GM18508 (cell line): ENCODE measurements around the gene SEPSECS.

ENCODE experiments used
- ATAC-seq: cut with Tn5 transposase; IDR thresholded peaks from one replicate; pipeline ENCODE4 v1.9.1; 2021; ENCODE audit warnings: moderate number of reproducible peaks; ENCODE audit not compliant: insufficient read depth, unreplicated experiment

Gene SEPSECS

DNA sequence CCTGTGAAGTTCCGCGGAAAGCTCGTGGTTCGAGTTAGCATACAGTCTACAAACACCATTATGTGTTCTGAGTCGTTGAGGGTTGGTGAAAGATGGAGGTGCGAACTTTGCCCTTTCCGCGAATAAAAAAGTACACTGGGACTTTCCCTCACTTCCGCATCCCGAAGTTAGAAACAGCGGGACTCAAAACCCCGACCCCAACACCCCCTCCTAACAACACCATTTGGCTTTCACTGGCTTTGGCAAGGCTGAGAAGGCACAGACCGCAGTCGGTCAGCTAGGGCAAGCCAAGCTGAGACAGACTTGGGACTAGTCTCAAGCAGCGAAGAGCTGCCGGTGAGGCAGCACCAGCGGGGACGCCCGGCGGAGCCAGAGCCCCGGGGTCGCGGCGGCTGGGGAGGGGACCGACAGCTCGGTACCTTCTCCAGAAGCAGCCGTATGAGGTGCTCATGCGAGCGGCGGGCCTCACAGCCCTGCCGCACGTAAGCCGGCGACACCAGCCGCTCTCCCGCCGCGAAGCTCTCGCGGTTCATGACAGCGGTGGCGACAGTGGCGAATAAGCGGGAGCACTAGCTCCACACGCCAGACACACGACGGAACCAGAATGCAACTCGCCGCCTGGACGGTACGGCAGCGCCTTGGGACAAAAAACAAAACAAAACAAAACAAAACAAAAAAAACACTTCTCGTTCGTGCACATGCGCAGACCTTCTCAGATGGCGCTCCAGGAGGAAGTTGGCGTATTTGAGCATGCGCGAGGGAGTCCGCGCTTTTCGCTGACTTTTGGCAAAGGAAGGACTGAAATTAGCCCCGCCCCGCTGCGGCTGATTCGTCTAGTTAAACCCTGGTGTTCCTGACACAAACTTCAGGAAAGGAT, at the start of gene SEPSECS:
Gene SEPSECS, minus strand, starts transcription at position 613 of the 877 bp plus-strand sequence. Its CDS starts 80 bp downstream, at position 533.
- ATAC-seq = peak; percentile 58

DNA sequence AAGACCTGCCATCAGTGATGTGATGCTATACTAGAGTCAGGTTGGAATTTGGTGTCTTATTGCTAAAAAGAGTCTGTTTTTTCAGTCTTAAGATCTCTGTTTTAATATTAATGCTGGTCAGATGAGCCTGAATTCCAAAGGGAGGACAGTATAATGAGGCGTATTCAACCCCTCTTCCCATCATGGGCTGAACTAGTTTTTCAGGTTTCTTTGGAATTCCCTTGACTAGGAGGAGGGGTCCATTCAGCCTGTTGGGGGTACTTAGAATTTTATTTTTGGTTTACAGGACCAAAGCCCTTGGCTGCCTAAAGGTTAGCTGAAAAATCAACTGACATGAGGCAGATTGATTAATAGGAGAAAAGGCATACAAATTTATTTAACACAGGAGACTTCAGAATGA, 49.5 kb upstream of the SEPSECS start:
- no peak for ATAC-seq

- ATAC-seq = no peak
Measured at GRCh38 chr4:25207997-25208396, 47.7 kb upstream of the SEPSECS start.

DNA sequence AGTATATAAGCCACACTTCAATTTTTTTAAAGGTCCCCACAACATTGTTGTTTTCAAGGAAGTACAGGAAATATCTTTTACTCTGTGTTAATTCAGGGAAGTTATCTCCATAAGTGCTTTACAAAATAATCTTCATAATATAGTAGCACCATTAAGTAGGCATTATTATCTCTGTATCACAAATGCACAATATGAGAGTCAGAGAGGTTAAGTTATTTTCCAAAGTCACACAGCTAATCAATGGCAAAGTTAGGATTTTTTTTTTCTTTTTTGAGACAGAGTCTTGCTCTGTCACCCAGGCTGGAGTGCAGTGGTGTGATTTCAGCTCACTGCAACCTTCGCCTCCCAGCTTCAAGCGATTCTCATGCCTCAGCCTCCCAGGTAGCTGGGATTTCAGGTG, 38.5 kb upstream of the SEPSECS start:
- no peak for ATAC-seq

- ATAC-seq = no peak
Measured at GRCh38 chr4:25190407-25190806, 30.2 kb upstream of the SEPSECS start.

DNA sequence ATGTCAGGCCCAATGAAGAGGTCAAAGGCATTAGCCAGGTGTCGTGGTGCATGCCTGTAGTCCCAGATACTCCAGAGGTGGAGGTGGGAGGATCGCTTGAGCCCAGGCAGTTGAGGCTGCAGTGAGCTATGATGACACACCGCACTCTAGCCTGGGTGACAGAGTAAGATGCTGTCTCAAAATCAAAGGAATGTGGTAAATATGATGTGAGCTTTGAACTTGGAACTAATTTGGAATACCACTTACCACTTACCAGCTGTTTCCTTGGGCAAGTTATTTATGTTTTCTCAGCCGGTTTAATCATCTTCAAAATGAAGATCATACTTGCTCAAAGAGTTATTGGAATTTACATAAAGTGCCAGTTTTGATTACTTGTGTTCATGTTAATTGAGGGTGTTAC, 23.8 kb upstream of the SEPSECS start:
- ATAC-seq = no peak

DNA sequence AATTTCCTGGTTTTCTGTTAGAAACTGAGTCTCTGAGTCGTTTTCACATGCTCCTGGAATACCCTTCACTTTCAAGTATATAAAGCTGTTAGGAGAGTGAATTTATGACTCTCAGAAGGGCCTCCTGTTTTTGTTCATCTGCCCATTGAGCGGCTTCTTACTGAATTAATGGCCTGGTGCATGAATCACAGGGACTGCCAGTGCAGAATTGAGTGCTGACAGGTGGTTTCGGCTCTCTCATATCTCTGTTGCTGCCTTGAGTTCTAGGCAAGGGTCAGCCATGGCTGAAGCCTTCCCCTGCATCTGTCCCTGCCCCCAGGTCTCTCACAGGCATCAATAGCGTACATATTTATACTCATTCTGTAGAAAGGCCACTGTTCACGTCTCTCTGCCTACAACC, 22.7 kb upstream of the SEPSECS start:
- no peak for ATAC-seq

DNA sequence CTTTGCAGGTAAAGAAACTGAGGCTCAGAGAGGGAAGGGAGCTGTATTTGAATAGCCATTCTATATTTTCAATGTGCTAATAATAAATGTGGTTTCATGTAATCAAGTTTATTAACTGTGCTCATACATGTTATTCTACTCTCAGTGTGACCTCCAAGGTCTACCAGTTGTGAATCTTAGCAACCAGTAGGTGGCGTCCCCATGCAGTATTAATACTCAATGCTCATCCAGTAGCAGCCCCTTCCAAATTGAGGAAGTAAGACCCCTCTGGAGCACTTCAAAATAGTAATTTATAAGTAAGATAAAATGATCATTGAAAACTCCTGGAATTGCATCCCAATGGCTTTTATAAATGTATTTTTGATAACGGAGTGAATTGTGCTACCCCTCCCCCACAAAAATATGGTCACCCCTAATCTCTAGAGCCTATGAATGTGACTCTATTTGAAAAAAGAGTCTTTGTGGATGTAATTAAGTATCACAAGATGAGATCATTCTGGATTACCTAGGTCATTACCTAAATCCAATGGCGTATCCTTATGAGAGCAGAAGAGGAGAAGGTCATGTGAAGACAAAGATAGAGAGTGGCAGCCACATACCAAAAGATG, 20.4 kb upstream of the SEPSECS start:
- no peak for ATAC-seq

DNA sequence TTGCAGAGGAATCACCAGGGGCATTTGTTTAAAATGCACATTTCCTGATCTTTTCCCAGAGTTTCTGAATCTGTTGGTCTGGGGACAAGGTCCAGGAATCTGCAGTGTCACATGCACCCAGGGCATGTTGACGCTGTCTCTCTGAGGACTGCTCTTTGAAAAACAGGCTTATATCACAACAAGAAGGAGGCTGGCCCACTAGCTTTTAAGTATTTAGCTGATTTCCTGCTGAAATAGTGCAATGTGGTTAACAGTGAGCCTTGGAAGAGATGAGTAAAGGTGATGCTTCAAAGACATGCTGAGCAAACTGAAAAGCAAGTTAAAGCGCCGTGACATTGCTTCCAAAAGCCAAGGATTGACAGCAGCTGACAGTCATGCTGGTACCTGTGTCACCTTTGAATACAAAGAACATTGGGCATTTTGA, 18.6 kb upstream of the SEPSECS start:
- ATAC-seq = no peak

DNA sequence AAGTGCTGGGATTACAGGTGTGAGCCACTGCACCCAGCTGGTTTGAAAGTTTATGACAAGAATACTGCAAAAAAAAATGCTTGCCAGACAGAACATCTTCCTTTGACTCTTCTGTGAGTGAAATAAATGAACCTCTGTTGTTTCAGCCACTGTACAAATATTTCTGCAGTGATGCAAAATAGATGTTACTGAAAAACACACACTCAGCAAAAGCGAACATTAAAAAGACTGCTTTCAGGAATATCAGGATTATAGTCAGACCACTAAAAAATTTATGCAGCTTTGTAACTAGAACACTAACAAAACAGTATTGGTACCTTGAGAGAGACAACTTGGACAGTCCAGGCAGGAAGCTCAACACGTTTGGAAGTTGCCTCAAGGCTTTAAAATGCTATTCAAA, 16.9 kb upstream of the SEPSECS start:
- no peak for ATAC-seq

- ATAC-seq = no peak
Measured at GRCh38 chr4:25174674-25175073, 14.4 kb upstream of the SEPSECS start.

DNA sequence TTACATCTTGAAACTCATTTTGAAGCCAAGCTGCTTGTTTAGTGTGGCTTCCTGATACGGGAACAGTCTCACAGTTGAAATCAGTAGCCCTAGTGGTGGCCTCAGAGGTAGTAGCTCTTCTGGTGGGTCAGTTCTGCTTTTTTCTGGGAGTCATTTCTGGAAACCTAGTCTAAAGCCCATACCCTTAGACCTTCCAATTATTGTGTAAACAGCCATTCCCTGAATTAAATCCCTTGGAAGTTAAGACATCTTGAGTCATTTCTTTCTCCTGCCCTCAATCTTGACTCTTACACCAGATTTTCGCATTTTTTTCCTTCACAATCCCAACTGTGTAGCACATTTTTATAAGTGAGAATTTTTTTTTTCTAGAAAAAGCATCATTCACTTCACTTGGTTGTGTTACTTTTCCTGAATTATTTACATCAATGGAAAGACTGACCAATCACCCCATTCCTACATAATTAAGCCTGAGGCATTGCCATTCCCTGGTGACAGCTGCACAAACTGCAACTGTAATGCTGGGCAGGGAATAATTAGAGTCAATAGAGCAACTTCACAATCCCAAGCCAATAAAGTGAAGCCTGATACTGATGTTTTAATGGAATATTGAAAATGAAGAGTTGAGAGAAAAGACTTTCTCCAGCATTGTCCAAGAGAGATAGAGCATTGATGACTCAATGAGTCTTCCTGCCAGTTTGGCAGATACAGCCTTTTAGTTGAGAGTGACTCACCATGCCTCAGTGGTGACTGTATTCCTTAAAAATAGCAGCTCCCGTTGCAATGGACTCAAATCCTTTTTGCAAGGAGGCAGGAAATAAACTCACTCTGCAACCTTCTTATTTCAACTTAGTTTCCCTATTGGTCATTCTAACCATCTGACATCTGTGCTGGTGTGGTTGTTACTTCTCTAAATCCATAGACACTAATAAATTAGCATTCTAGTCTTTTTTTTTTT, 13.0 kb upstream of the SEPSECS start:
- ATAC-seq = no peak

- no peak for ATAC-seq
Measured at GRCh38 chr4:25171201-25171865, 11.1 kb upstream of the SEPSECS start.

DNA sequence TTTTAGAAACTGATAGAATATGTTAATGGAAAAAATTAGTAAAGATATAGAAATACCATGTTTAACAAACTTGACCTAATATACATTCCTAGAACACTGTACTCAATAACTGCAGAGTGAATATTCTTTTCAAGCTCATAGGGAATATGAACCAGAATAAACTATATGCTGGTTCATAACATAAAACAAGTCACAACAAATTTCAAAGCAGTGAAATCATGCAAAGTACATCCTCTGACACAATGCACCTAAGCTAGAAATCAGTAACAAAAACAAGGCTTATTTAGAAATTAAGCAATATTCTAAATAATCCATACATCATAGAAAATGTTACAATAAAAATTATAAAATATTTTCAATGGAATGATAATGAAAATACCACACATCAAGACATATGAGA, 9.2 kb upstream of the SEPSECS start:
- no peak for ATAC-seq

DNA sequence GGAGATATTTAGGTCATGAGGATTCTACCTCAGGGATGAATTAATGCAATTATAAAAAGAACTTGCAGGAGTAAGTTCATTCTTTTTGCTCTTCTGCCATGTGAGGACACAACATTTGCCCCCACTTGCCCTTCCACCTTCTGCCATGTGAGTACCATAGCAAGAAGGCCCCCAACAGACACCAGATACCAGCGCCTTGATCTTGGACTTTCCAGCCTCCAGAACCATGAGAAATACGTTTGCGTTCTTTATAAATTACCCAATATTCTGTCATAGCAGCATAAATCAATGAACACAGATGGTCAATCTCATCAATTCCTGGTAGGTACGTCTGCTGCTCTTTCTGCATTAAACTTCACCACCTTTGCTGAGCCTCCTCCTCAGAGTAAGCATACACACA, 5.7 kb upstream of the SEPSECS start:
- no peak for ATAC-seq

DNA sequence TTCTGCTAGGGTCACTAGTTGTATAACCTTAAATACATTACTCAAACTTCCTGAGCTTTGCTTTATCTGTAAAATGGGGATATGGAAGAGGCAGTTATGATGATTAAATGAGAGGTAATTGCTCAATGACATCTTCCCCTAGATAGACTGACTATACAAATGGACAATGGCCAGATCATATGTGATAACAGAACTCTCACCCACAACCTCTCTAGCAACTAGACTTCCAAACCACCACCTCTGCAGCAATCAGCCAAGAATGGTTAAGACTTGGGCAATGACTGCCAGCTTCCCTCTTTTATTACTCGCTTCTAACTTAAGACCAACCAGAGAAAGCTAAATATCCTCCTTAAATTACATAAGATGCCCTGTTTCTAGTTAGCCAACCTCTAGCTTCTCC, 2.9 kb upstream of the SEPSECS start:
- ATAC-seq = no peak

DNA sequence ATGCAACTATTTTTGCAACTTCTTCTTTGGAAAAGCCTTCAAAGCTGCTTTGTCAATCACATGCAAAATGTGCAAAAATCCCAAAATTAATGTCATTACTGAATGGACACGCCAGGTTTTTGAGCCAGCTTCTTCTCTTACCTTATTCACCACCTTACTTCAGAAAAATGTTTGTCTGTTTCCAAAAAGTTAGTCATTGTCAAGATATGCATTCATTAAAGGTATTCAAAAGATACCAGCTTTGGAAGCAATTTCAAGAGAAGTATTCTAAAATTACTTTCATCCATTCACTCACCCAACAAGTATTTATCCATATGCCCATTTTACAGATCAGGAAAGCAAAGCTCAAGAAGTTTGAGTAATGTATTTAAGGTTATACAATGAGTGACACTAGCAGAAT, 2.3 kb upstream of the SEPSECS start:
- ATAC-seq = no peak

DNA sequence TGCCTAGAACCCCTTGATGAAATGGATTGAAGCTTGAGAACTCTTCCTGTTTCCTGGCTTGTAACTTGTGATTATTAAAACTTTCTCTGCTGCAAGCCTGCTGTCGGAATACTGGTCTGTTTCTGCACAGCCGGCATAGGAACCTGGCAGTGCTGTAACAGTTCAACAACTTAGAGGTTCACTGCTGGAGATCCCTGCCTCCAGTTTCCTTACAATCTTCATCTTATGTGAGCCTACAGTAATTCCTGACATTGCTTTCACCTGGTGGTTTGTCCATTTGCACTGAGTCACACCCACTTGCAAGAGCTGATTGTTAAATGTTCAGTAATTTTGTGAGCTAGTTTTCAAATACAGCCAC, 1.3 kb upstream of the SEPSECS start:
- no peak for ATAC-seq

GRCh38 chr4:25160714-25161592, 704 bp upstream of the SEPSECS start:
- peak; percentile 24 for ATAC-seq
